Testis (tissue), 3 donors: ENCODE data around the gene PLXNB3. TPM values are rescaled to one million over a fixed set of nuclear protein-coding genes. Genes with fewer than 3 reads are reported as not detected.

Source experiments
- DNase-seq: peaks from one replicate; pipeline ENCODE4 v3.0.0-alpha.2; 2019
- H3K27ac ChIP-seq, 2 donors: fragments of 200-600 bp; sonication (generic); one replicate each; pipeline ENCODE4 v1.5.1; 2019
- H3K27me3 ChIP-seq: fragments of 200-600 bp; sonication (generic); one replicate; pipeline ENCODE4 v1.5.1; 2019
- H3K36me3 ChIP-seq: fragments of 200-600 bp; sonication (generic); one replicate; pipeline ENCODE4 v1.5.1; 2017; ENCODE audit warnings: low read depth; ENCODE audit errors: missing control alignments
- H3K4me1 ChIP-seq: fragments of 200-600 bp; sonication (generic); one replicate; pipeline ENCODE4 v1.5.1; 2019
- H3K4me3 ChIP-seq, 2 donors: fragments of 200-600 bp; sonication (generic); one replicate each; pipeline ENCODE4 v1.5.1; 2017 to 2019
- H3K9me3 ChIP-seq: fragments of 200-600 bp; sonication (generic); one replicate; pipeline ENCODE4 v1.5.1; 2017
- CTCF ChIP-seq, 3 experiments: fragments of 450-650 bp in 2 of 3; fragments of 200-600 bp in 1 of 3; sonication (generic) in 1 of 3; IDR thresholded peaks; one replicate each; pipeline ENCODE4 v1.5.1; 2016 to 2019; ENCODE audit warnings: antibody characterized with exemption in 3 of 3, mild to moderate bottlenecking in 2 of 3, moderate library complexity in 1 of 3
- POLR2A ChIP-seq: fragments of 450-650 bp; IDR thresholded peaks from one replicate; pipeline ENCODE4 v1.6.1; 2017; ENCODE audit warnings: antibody characterized with exemption, mild to moderate bottlenecking, moderate library complexity
- WGBS, 2 donors: methylation state at CpG; one replicate each; pipeline ENCODE4 v1.1.5; 2018; 5-methylcytosine and 5-hydroxymethylcytosine counted together
- intact Hi-C: fragments of 100-400 bp; cut with DNase I; formaldehyde crosslinking; loops from one replicate; pipeline ENCODE4 v1.15.1; 2023; ENCODE audit warnings: low total_unique reads
- polyA plus RNA-seq: library from polyadenylated mRNA; stranded (reverse); fragments of 350-450 nt; fragmentation: Illumina TruSeq; extraction: RNeasy Lipid Tissue Mini Kit (QIAGEN cat#74804); gene quantifications from one replicate; pipeline ENCODE4 v1.2.3, GENCODE V29; 2014; ENCODE audit warnings: low read depth, low replicate concordance; ENCODE audit not compliant: insufficient read depth
- total RNA-seq, 2 donors: library from RNA; depleted of rRNA; stranded (reverse); fragments of >200 nt; gene quantifications; one replicate each; pipeline ENCODE4 v1.2.3, GENCODE V29; 2016

The PLXNB3 gene
- total and polyA plus RNA-seq, 3 donors from 2014 or later = 28.0 to 57.9 (median 49.3) TPM

- Histone ChIP-seq H3K9me3 (no peaks in the 10 kb centered on the region), H3K4me1 (no peaks in the 10 kb centered on the region), H3K4me3 (no peak overlapping the region), H3K36me3 (no peaks in the 10 kb centered on the region), H3K27me3 (no peaks in the 10 kb centered on the region), H3K27ac (no peak overlapping the region)
- DNase-seq = no peak
- 88% methylated on average over 14 of the region's 42 CpGs; no CpG with 5 or more reads in 1 of the 2 donors for WGBS, 2 donors
- intact Hi-C loops = no loop called here
- TF ChIP-seq POLR2A = no peak
- no peak for TF ChIP-seq CTCF (IDR thresholded peaks at IDR 0.05)
Observed at GRCh38 chrX:153775293-153776119, 11.5 kb downstream of the PLXNB3 start.

- intact Hi-C loops = no loop called here
- 69% methylated on average over 7 of the region's 20 CpGs; no CpG with 5 or more reads in 1 of the 2 donors for WGBS, 2 donors
- no peaks in the 10 kb centered on the region for H3K36me3 ChIP-seq
Observed at GRCh38 chrX:153776120-153776599, 12.1 kb downstream of the PLXNB3 start.

GRCh38 chrX:153776611-153777045, 12.6 kb downstream of the PLXNB3 start:
- Histone ChIP-seq H3K4me3 (no peak overlapping the region), H3K27ac (no peak overlapping the region), H3K4me1 (no peaks in the 10 kb centered on the region), H3K9me3 (no peaks in the 10 kb centered on the region), H3K27me3 (no peaks in the 10 kb centered on the region), H3K36me3 (no peaks in the 10 kb centered on the region)
- no peak for TF ChIP-seq POLR2A
- no peak for TF ChIP-seq CTCF (IDR thresholded peaks at IDR 0.05)
- 80% methylated on average over 3 of the region's 22 CpGs; no CpG with 5 or more reads in 1 of the 2 donors for WGBS, 2 donors
- no peak for DNase-seq
- intact Hi-C loops = no loop called here

More at GRCh38 chrX:153776120-153776599, 12.1 kb downstream of the PLXNB3 start:
- TF ChIP-seq CTCF (IDR thresholded peaks at IDR 0.05) (no peak), POLR2A (no peak)
- no peak overlapping the region for H3K4me3 ChIP-seq
- no peaks in the 10 kb centered on the region for H3K9me3 ChIP-seq
- no peak for DNase-seq
- no peak overlapping the region for H3K27ac ChIP-seq
- H3K27me3 ChIP-seq = no peaks in the 10 kb centered on the region
- H3K4me1 ChIP-seq = no peaks in the 10 kb centered on the region

GRCh38 chrX:153777261-153778090, 13.4 kb downstream of the PLXNB3 start:
- no peak for DNase-seq
- no peak overlapping the region for H3K4me3 ChIP-seq
- TF ChIP-seq POLR2A (no peak), CTCF (IDR thresholded peaks at IDR 0.05) (no peak)
- H3K27me3 ChIP-seq = no peaks in the 10 kb centered on the region
- no peaks in the 10 kb centered on the region for H3K9me3 ChIP-seq
- WGBS, 2 donors = 94% methylated on average over 18 of the region's 34 CpGs; no CpG with 5 or more reads in 1 of the 2 donors
- H3K27ac ChIP-seq = no peak overlapping the region
- H3K36me3 ChIP-seq = no peaks in the 10 kb centered on the region
- intact Hi-C loops = no loop called here
- H3K4me1 ChIP-seq = no peaks in the 10 kb centered on the region
